Panc1 (cell line): ENCODE data around the gene PCDH17. TPM values are rescaled to one million over a fixed set of nuclear protein-coding genes. Genes with fewer than 3 reads are reported as not detected.

Experiments used
- ATAC-seq: fragments of 200-7000 bp; cut with Tn5 transposase; 2 replicates; pipeline ENCODE4 v1.9.1; 2020; ENCODE audit warnings: mild to moderate bottlenecking, moderate library complexity
- BruUV-seq: library from RNA; stranded (reverse); fragments of 400-500 nt; replicated peaks from 2 replicates; lab custom pipeline; 2021; lab: Mats Ljungman, UMichigan
- CTCF ChIA-PET: fragments of 300-600 bp; sonication (Branson Sonifier 250); formaldehyde crosslinking; loops from one replicate; lab custom pipeline; 2022; ENCODE audit warnings: antibody characterized with exemption; lab: Charles Lee
- POLR2A ChIA-PET: fragments of 300-600 bp; sonication (Branson Sonifier 250); formaldehyde crosslinking; loops from one replicate; lab custom pipeline; 2022; ENCODE audit warnings: antibody characterized with exemption; lab: Charles Lee
- DNase-seq: peaks from one replicate; pipeline ENCODE4 v3.0.0-alpha.2; 2010; ENCODE audit warnings: low read depth, low spot score
- H3K27ac ChIP-seq: 2 replicates; pipeline ENCODE4 v1.5.1; 2011; ENCODE audit warnings: mild to moderate bottlenecking, low read length, inconsistent platforms
- H3K27me3 ChIP-seq: fragments of 200-500 bp; sonication (Bioruptor generic); 2 replicates; pipeline ENCODE4 v1.6.0; 2014; ENCODE audit warnings: low read length, inconsistent platforms; ENCODE audit not compliant: control insufficient read depth, insufficient read depth
- H3K36me3 ChIP-seq: fragments of 200-500 bp; sonication (Bioruptor generic); 2 replicates; pipeline ENCODE4 v1.5.1; 2014; ENCODE audit warnings: inconsistent platforms, mild to moderate bottlenecking, low read length, moderate library complexity; ENCODE audit not compliant: control insufficient read depth, insufficient read depth
- H3K4me1 ChIP-seq: 2 replicates; pipeline ENCODE4 v1.5.1; 2011; ENCODE audit warnings: inconsistent platforms, mild to moderate bottlenecking, low read length, moderate library complexity; ENCODE audit not compliant: control insufficient read depth, insufficient read depth
- H3K4me3 ChIP-seq, 2 experiments: 2 replicates each; pipeline ENCODE4 v1.5.1; 2011 to 2012; ENCODE audit warnings: low read depth in 2 of 2, low read length in 2 of 2, mild to moderate bottlenecking in 2 of 2, inconsistent platforms in 1 of 2, moderate library complexity in 1 of 2
- H3K9me3 ChIP-seq: fragments of 200-500 bp; sonication (Bioruptor generic); 2 replicates; pipeline ENCODE4 v1.5.1; 2014; ENCODE audit warnings: low read depth, mild to moderate bottlenecking, inconsistent platforms, low read length, moderate library complexity; ENCODE audit not compliant: control insufficient read depth, insufficient read depth
- CTCF ChIP-seq: fragments of 450-650 bp; IDR thresholded peaks from 2 replicates; pipeline ENCODE4 v1.5.1; 2017; ENCODE audit warnings: mild to moderate bottlenecking
- POLR2AphosphoS5 ChIP-seq: IDR thresholded peaks from 2 replicates; pipeline ENCODE4 v1.6.1; 2012; ENCODE audit warnings: mild to moderate bottlenecking, low read depth, low read length, moderate library complexity
- REST ChIP-seq, 2 experiments: IDR thresholded peaks; 2 replicates each; pipeline ENCODE4 v1.6.1; 2011 to 2012; ENCODE audit warnings: low read depth in 2 of 2, control low read depth in 1 of 2, low read length in 1 of 2, mild to moderate bottlenecking in 1 of 2, moderate library complexity in 1 of 2; ENCODE audit not compliant: insufficient read depth in 1 of 2
- SIN3A ChIP-seq: IDR thresholded peaks from 2 replicates; pipeline ENCODE4 v1.6.1; 2012; ENCODE audit warnings: low read depth, mild to moderate bottlenecking, low read length, moderate library complexity, borderline replicate concordance; ENCODE audit not compliant: insufficient read depth
- TCF7L2 ChIP-seq: IDR thresholded peaks from 2 replicates; pipeline ENCODE4 v1.6.1; 2011; ENCODE audit warnings: mild to moderate bottlenecking, low read depth, low read length, inconsistent platforms
- in situ Hi-C: cut with HindIII; loops from 2 replicates; pipeline ENCODE4 v1.10.0; 2016; ENCODE audit warnings: low sequenced_read_pairs, low pct_unique_long_range_greater_than_20kb
- intact Hi-C: fragments of 100-400 bp; cut with micrococcal nuclease; formaldehyde crosslinking; loops from one replicate; pipeline ENCODE4 v1.10.0; 2022; ENCODE audit not compliant: unreplicated experiment
- total RNA-seq: library from RNA; stranded (reverse); gene quantifications from one replicate; pipeline ENCODE4 v1.2.1, GENCODE V29; 2021; ENCODE audit not compliant: unreplicated experiment

The PCDH17 gene
- total RNA-seq, 1 experiment from 2014 or later = 0.26 TPM

DNA sequence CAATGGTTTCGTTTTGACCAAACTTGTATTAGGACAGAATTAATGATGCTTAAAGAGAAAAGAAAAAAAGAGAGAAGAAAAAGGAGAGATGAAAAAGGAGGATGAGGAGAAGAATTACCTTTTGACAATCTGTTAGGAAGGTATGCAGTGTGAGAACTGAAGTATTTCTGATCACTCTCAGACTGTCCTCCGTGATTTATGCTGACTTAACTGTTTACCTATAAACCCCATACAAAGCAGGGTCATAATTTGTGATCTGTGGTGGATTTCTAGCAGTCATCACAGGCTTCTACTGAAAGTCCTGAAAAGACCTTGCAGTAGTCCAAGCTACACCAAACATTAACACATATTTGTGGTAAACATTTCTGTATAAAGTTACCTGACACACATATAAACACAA, 93.9 kb downstream of the PCDH17 start:
- BruUV-seq = no TSS peak
- in situ Hi-C loops (no loop called here), intact Hi-C loops (no loop called here)
- Histone ChIP-seq H3K9me3 (no peaks in the 10 kb centered on the region), H3K27ac (no peak overlapping the region), H3K27me3 (no peaks in the 10 kb centered on the region), H3K36me3 (no peaks in the 10 kb centered on the region), H3K4me3 (no peak overlapping the region), H3K4me1 (no peaks in the 10 kb centered on the region)
- CTCF ChIA-PET = no interaction called here
- TF ChIP-seq CTCF = no peak
- no peak for TF ChIP-seq TCF7L2
- no peak for TF ChIP-seq REST (IDR thresholded peaks at IDR 0.05; ENCODE audit: insufficient read depth in 1 of 2, low read depth in 2 of 2, low read length in 1 of 2)
- POLR2A ChIA-PET = no interaction called here
- ATAC-seq = no peak
- DNase-seq = no peak

- no peak for ATAC-seq
- H3K9me3 ChIP-seq = no peaks in the 10 kb centered on the region
- POLR2A ChIA-PET = no interaction called here
- CTCF ChIA-PET = no interaction called here
- no peaks in the 10 kb centered on the region for H3K4me1 ChIP-seq
- no TSS peak for BruUV-seq
- intact Hi-C loops = no loop called here
- H3K36me3 ChIP-seq = no peaks in the 10 kb centered on the region
- in situ Hi-C loops = no loop called here
- no peak for DNase-seq
- H3K4me3 ChIP-seq = no peak overlapping the region
- no peaks in the 10 kb centered on the region for H3K27me3 ChIP-seq
- no peak overlapping the region for H3K27ac ChIP-seq
- TF ChIP-seq SIN3A (no peak), TCF7L2 (no peak), POLR2AphosphoS5 (no peak), CTCF (no peak), REST (IDR thresholded peaks at IDR 0.05; ENCODE audit: insufficient read depth in 1 of 2, low read depth in 2 of 2, low read length in 1 of 2) (no peak)
Observed at GRCh38 chr13:57726981-57727380, 95.4 kb downstream of the PCDH17 start.
